Upper lobe of left lung (tissue), 4 donors: ENCODE measurements around the gene TCF7L2.

ENCODE experiments used
- POLR2A ChIP-seq, 4 donors: fragments of 450-650 bp; IDR thresholded peaks; one replicate each; pipeline ENCODE4 v1.5.1; 2016 to 2017; ENCODE audit warnings: antibody characterized with exemption in 4 of 4, mild to moderate bottlenecking in 2 of 4
- POLR2AphosphoS5 ChIP-seq, 2 donors: sonication (generic); formaldehyde crosslinking; IDR thresholded peaks; one replicate each; pipeline ENCODE4 v1.5.1; 2017; ENCODE audit warnings: antibody characterized with exemption in 2 of 2
- TF ChIP-seq, protein P1 (sequence below), 6 experiments: fragments of 450-650 bp in 4 of 6; fragments of 200-600 bp in 2 of 6; sonication (generic) in 2 of 6; IDR thresholded peaks; one replicate each; pipeline ENCODE4 v1.5.1; 2016 to 2019; ENCODE audit warnings: antibody characterized with exemption in 6 of 6

- TF ChIP-seq, protein P1, sequence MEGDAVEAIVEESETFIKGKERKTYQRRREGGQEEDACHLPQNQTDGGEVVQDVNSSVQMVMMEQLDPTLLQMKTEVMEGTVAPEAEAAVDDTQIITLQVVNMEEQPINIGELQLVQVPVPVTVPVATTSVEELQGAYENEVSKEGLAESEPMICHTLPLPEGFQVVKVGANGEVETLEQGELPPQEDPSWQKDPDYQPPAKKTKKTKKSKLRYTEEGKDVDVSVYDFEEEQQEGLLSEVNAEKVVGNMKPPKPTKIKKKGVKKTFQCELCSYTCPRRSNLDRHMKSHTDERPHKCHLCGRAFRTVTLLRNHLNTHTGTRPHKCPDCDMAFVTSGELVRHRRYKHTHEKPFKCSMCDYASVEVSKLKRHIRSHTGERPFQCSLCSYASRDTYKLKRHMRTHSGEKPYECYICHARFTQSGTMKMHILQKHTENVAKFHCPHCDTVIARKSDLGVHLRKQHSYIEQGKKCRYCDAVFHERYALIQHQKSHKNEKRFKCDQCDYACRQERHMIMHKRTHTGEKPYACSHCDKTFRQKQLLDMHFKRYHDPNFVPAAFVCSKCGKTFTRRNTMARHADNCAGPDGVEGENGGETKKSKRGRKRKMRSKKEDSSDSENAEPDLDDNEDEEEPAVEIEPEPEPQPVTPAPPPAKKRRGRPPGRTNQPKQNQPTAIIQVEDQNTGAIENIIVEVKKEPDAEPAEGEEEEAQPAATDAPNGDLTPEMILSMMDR (IDR thresholded peaks at IDR 0.05) = no peak
- TF ChIP-seq POLR2AphosphoS5 (IDR thresholded peaks at IDR 0.05) (no peak), POLR2A (IDR thresholded peaks at IDR 0.05) (no peak)
Measured at GRCh38 chr10:112970021-112970420, 20.0 kb downstream of the TCF7L2 start.
